CD14-positive monocyte (primary cell): ENCODE data around the gene CAMK1. TPM values are rescaled to one million over a fixed set of nuclear protein-coding genes. Genes with fewer than 3 reads are reported as not detected.
A peak's percentile ranks its signal among the peaks of the same experiment; 100 is the strongest.

Source experiments
- DNase-seq, 3 donors: peaks; one replicate each; pipeline ENCODE4 v3.0.0-alpha.2; 2011 to 2022
- H2AFZ ChIP-seq: 2 replicates; pipeline ENCODE4 v1.6.0; 2012; ENCODE audit warnings: mild to moderate bottlenecking, low read depth, low read length, inconsistent platforms; ENCODE audit not compliant: insufficient read depth, poor library complexity, severe bottlenecking
- H3K27ac ChIP-seq, 2 donors: 1 replicate in 1 of 2; 2 replicates in 1 of 2; pipeline ENCODE4 v1.5.1; 2012 to 2013; ENCODE audit warnings: low read length in 2 of 2, control low read depth in 1 of 2, inconsistent platforms in 1 of 2, low read depth in 1 of 2, mild to moderate bottlenecking in 1 of 2
- H3K27me3 ChIP-seq, 2 donors: one replicate each; pipeline versions ENCODE4 v1.6.0 to v1.6.1; 2011 to 2013; ENCODE audit warnings: low read length in 2 of 2; ENCODE audit not compliant: control insufficient read depth in 2 of 2, insufficient read depth in 2 of 2
- H3K36me3 ChIP-seq, 2 donors: replicated peaks in 1 of 2; 1 replicate in 1 of 2; 2 replicates in 1 of 2; pipeline versions ENCODE4 v1.5.1 to v1.6.1; 2012 to 2013; ENCODE audit warnings: low read length in 2 of 2, control low read depth in 1 of 2, inconsistent platforms in 1 of 2, mild to moderate bottlenecking in 1 of 2; ENCODE audit not compliant: insufficient read depth in 2 of 2, control insufficient read depth in 1 of 2
- H3K4me1 ChIP-seq, 2 donors: 1 replicate in 1 of 2; 2 replicates in 1 of 2; pipeline versions ENCODE4 v1.5.1 to v1.6.1; 2012 to 2013; ENCODE audit warnings: low read length in 2 of 2, control low read depth in 1 of 2, inconsistent platforms in 1 of 2, mild to moderate bottlenecking in 1 of 2, moderate library complexity in 1 of 2; ENCODE audit not compliant: insufficient read depth in 2 of 2, control insufficient read depth in 1 of 2
- H3K4me2 ChIP-seq: replicated peaks from 2 replicates; pipeline ENCODE3; 2012; ENCODE audit warnings: low read length, moderate library complexity, mild to moderate bottlenecking; ENCODE audit not compliant: poor library complexity, severe bottlenecking; ENCODE audit errors: extremely low read depth
- H3K4me3 ChIP-seq, 3 experiments: fragments of 200-600 bp in 1 of 3; sonication (generic) in 1 of 3; replicated peaks in 1 of 3; 1 replicate in 2 of 3; 2 replicates in 1 of 3; pipeline ENCODE4 v1.5.1; 2011 to 2013; ENCODE audit warnings: low read length in 3 of 3, mild to moderate bottlenecking in 3 of 3, control low read depth in 2 of 3, low read depth in 2 of 3, inconsistent platforms in 1 of 3, moderate library complexity in 1 of 3
- H3K79me2 ChIP-seq: 2 replicates; pipeline ENCODE4 v1.6.0; 2012; ENCODE audit warnings: mild to moderate bottlenecking, control low read depth, inconsistent platforms, low read length, moderate library complexity; ENCODE audit not compliant: insufficient read depth
- H3K9ac ChIP-seq: 2 replicates; pipeline ENCODE4 v1.6.0; 2017; ENCODE audit warnings: low read length, mild to moderate bottlenecking; ENCODE audit not compliant: insufficient read depth, poor library complexity, severe bottlenecking
- H3K9me3 ChIP-seq, 2 donors: replicated peaks in 1 of 2; 1 replicate in 1 of 2; 2 replicates in 1 of 2; pipeline versions ENCODE4 v1.5.1 to v1.6.1; 2012 to 2013; ENCODE audit warnings: low read length in 2 of 2, control low read depth in 1 of 2; ENCODE audit not compliant: control insufficient read depth in 1 of 2, insufficient read depth in 1 of 2
- H4K20me1 ChIP-seq: 2 replicates; pipeline ENCODE4 v1.6.0; 2012; ENCODE audit warnings: mild to moderate bottlenecking, low read length, control low read depth, moderate library complexity; ENCODE audit not compliant: insufficient read depth
- H3K27ac Mint-ChIP-seq, 7 donors: one replicate each; pipeline ENCODE4 v1.8.0; 2020; ENCODE audit warnings: mild to moderate bottlenecking in 7 of 7, mixed read lengths in 7 of 7, moderate library complexity in 6 of 7, inconsistent platforms in 2 of 7
- H3K27me3 Mint-ChIP-seq, 3 donors: one replicate each; pipeline ENCODE4 v1.8.0; 2021 to 2022; ENCODE audit warnings: low read depth in 3 of 3, mild to moderate bottlenecking in 3 of 3, mixed read lengths in 3 of 3, moderate library complexity in 3 of 3, inconsistent platforms in 1 of 3
- H3K36me3 Mint-ChIP-seq, 2 donors: one replicate each; pipeline ENCODE4 v1.8.0; 2020; ENCODE audit warnings: mixed read lengths in 2 of 2, inconsistent platforms in 1 of 2, mild to moderate bottlenecking in 1 of 2
- H3K4me1 Mint-ChIP-seq: one replicate; pipeline ENCODE4 v1.8.0; 2020; ENCODE audit warnings: mild to moderate bottlenecking, mixed read lengths
- H3K4me3 Mint-ChIP-seq, 2 donors: one replicate each; pipeline ENCODE4 v1.8.0; 2020; ENCODE audit warnings: mild to moderate bottlenecking in 2 of 2, mixed read lengths in 2 of 2, moderate library complexity in 1 of 2
- H3K9me3 Mint-ChIP-seq, 7 donors: one replicate each; pipeline ENCODE4 v1.8.0; 2020 to 2022; ENCODE audit warnings: mixed read lengths in 7 of 7, mild to moderate bottlenecking in 6 of 7, moderate library complexity in 6 of 7, inconsistent platforms in 2 of 7
- WGBS: methylation state at CpG from one replicate; pipeline ENCODE4 v1.1.5; 2013; ENCODE audit warnings: missing lambda C conversion rate; ENCODE audit not compliant: insufficient coverage; 5-methylcytosine and 5-hydroxymethylcytosine counted together
- intact Hi-C, 2 donors: fragments of 100-400 bp; cut with micrococcal nuclease; formaldehyde crosslinking; loops; one replicate each; pipeline versions ENCODE4 v1.15.0 to v1.15.1; 2023
- polyA plus RNA-seq, 3 donors: library from polyadenylated mRNA; depleted of rRNA in 1 of 3; unstranded in 2 of 3; stranded (reverse) in 1 of 3; fragments of 300-500 nt in 2 of 3; fragments of >200 nt in 1 of 3; fragmentation: Illumina TruSeq in 2 of 3; gene quantifications; 1 replicate in 2 of 3; 2 replicates in 1 of 3; pipeline ENCODE4 v1.2.3, GENCODE V29; 2012 to 2021
- TF ChIP-seq, protein P1 (sequence below): fragments of 200-600 bp; IDR thresholded peaks from one replicate; pipeline ENCODE4 v1.8.0; 2022; ENCODE audit warnings: antibody characterized with exemption, mild to moderate bottlenecking

The CAMK1 gene
- polyA plus RNA-seq, 3 donors: 106 to 137 (median 118) TPM

DNA sequence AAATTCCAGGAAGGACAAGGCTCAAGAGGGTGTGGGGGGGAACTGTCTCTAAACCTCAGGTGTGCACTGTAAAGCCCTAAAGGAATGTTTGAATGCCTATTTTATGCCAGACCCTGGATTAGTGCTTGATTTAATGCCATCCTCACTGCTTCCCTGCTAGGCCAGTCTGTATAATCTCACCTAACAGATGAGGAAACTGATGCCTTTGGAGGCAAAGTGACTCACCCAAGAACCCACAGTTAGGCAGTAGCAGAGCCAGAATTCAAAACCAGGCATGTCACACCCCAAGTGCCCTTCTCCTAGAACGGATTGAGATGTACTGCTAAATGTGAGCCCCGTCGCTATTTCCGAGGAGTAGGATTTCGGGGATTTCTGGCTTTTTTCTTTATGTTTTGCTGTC lies 7.8 kb downstream of the CAMK1 start:
- Histone ChIP-seq H4K20me1 (peaks cover 41% of the 10 kb centered on the region), H3K4me3 (no peak overlapping the region), H3K27ac (no peak overlapping the region), H3K4me2 (no peak overlapping the region), H3K36me3 (peaks cover 60 to 92% of the 10 kb centered on the region in 2 donors), H3K27me3 (no peaks in the 10 kb centered on the region), H3K9me3 (no peaks in the 10 kb centered on the region), H3K9ac (no peak overlapping the region), H3K79me2 (no peaks in the 10 kb centered on the region), H2AFZ (no peak overlapping the region), H3K4me1 (peaks cover 8 to 11% of the 10 kb centered on the region in 2 donors)
- H3K4me3 Mint-ChIP-seq: no peak overlapping the region
- H3K4me1 Mint-ChIP-seq: peaks cover 13% of the 10 kb centered on the region
- H3K27ac Mint-ChIP-seq: peak overlapping the region in 1 of 7 donors; percentile 49
- intact Hi-C loops: no loop called here
- DNase-seq: no peak
- peaks cover 0 to 3% (median 0%) of the 10 kb centered on the region in 3 donors for H3K27me3 Mint-ChIP-seq
- peaks cover 0 to 7% (median 0%) of the 10 kb centered on the region in 7 donors for H3K9me3 Mint-ChIP-seq
- TF ChIP-seq, protein P1, sequence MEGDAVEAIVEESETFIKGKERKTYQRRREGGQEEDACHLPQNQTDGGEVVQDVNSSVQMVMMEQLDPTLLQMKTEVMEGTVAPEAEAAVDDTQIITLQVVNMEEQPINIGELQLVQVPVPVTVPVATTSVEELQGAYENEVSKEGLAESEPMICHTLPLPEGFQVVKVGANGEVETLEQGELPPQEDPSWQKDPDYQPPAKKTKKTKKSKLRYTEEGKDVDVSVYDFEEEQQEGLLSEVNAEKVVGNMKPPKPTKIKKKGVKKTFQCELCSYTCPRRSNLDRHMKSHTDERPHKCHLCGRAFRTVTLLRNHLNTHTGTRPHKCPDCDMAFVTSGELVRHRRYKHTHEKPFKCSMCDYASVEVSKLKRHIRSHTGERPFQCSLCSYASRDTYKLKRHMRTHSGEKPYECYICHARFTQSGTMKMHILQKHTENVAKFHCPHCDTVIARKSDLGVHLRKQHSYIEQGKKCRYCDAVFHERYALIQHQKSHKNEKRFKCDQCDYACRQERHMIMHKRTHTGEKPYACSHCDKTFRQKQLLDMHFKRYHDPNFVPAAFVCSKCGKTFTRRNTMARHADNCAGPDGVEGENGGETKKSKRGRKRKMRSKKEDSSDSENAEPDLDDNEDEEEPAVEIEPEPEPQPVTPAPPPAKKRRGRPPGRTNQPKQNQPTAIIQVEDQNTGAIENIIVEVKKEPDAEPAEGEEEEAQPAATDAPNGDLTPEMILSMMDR: no peak
- 100% methylated on average over 5 of the region's 5 CpGs for WGBS
- peaks cover 72 to 91% of the 10 kb centered on the region in 2 donors for H3K36me3 Mint-ChIP-seq

DNA sequence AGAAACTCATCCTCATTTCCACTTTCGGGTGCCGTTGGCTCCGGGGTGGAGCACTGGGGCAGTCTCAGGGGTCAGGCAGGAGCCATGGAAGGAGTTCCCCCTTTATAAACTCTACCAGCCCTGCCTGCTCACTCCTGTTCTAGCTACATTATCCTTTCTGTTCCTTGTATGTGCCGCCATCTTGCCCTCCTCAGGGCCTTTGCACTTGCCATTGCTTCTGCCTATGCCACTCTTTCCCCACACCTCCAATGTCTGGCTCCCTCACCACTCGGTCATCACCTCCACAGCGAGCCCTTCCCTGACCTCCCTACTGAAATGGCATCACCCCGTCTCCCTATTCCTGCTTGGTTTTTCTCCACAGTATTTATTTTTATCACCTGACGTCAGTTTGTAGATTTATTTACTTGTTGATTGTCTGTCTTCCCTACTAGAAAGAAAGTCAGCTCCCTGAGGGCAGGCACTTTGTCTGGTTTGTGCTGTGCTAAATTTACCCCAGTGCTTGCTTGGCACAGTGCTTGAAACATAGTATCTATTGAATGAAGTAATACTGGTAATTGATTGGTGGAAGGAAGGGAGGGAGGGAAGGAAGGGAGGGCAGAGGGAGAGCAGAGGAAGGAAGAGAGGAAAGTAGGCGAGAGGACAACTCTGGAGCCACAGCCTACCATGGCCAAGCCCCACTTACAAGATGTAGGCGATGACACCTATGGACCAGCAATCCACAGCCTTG lies 8.8 kb downstream of the CAMK1 start:
- H3K27me3 ChIP-seq: no peaks in the 10 kb centered on the region
- no peak overlapping the region for H2AFZ ChIP-seq
- no peak overlapping the region for H3K27ac ChIP-seq
- no peak overlapping the region for H3K4me2 ChIP-seq
- no peaks in the 10 kb centered on the region for H3K79me2 ChIP-seq
- intact Hi-C loops: no loop called here
- Mint-ChIP-seq H3K4me1 (peaks cover 3% of the 10 kb centered on the region), H3K27ac (peak overlapping the region in 2 of 7 donors; percentile 49 to 61), H3K27me3 (peaks cover 0 to 4% (median 0%) of the 10 kb centered on the region in 3 donors), H3K4me3 (no peak overlapping the region), H3K9me3 (peaks cover 0 to 7% (median 0%) of the 10 kb centered on the region in 7 donors), H3K36me3 (peaks cover 76 to 93% of the 10 kb centered on the region in 2 donors)
- H4K20me1 ChIP-seq: peaks cover 46% of the 10 kb centered on the region
- no peak overlapping the region for H3K9ac ChIP-seq
- no peak for DNase-seq
- peaks cover under 1 to 2% of the 10 kb centered on the region in 2 donors for H3K4me1 ChIP-seq
- no peaks in the 10 kb centered on the region for H3K9me3 ChIP-seq
- WGBS: 95% methylated on average over 4 of the region's 10 CpGs
- no peak overlapping the region for H3K4me3 ChIP-seq
- TF ChIP-seq, protein P1: no peak
- H3K36me3 ChIP-seq: peaks cover 65 to 95% of the 10 kb centered on the region in 2 donors
